ENCODE results near the gene GAPVD1.

GRCh38 chr9:125284855-125285254, 23.2 kb downstream of the GAPVD1 start:
- TF ChIP-seq, protein P1, sequence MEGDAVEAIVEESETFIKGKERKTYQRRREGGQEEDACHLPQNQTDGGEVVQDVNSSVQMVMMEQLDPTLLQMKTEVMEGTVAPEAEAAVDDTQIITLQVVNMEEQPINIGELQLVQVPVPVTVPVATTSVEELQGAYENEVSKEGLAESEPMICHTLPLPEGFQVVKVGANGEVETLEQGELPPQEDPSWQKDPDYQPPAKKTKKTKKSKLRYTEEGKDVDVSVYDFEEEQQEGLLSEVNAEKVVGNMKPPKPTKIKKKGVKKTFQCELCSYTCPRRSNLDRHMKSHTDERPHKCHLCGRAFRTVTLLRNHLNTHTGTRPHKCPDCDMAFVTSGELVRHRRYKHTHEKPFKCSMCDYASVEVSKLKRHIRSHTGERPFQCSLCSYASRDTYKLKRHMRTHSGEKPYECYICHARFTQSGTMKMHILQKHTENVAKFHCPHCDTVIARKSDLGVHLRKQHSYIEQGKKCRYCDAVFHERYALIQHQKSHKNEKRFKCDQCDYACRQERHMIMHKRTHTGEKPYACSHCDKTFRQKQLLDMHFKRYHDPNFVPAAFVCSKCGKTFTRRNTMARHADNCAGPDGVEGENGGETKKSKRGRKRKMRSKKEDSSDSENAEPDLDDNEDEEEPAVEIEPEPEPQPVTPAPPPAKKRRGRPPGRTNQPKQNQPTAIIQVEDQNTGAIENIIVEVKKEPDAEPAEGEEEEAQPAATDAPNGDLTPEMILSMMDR (IDR thresholded peaks at IDR 0.05): no peak
- TF ChIP-seq POLR2A (IDR thresholded peaks at IDR 0.05): no peak

All from esophagus squamous epithelium (tissue), 4 donors.